Activated CD4-positive, alpha-beta T cell treated with anti-CD3 and anti-CD28 coated beads, Interleukin-2, Interleukin-6, amounts not matched to agents 100 ng/mL and 50 ng/mL, durations not matched to agents 16 hours and 8 hours (primary cell): ENCODE results near the gene PRX.
"Not testable (repeated sequence)": the region's sequence is repeated elsewhere in the genome, so short reads cannot be mapped to it uniquely, and the experiment has no call there.

ENCODE experiments used
- DNase-seq: peaks from one replicate; pipeline ENCODE4 v3.0.0-alpha.2; 2020

The PRX gene

GRCh38 chr19:40414542-40415535 lies 1.7 kb upstream of the PRX start:
- DNase-seq, result no peak

GRCh38 chr19:40412866-40413265 lies 312 bp downstream of the PRX start:
- DNase-seq, result no peak

- DNase-seq, result no peak
Measured at GRCh38 chr19:40411958-40412499, 1.1 kb downstream of the PRX start.

GRCh38 chr19:40411125-40411842 lies 1.9 kb downstream of the PRX start:
- no peak for DNase-seq

GRCh38 chr19:40410030-40410389 lies 3.2 kb downstream of the PRX start:
- DNase-seq, result no peak

- not testable (repeated sequence) for DNase-seq
Measured at GRCh38 chr19:40408598-40408925, 4.6 kb downstream of the PRX start.

GRCh38 chr19:40407714-40408597 lies 5.2 kb downstream of the PRX start:
- no peak for DNase-seq

GRCh38 chr19:40403262-40403984 lies 9.8 kb downstream of the PRX start:
- DNase-seq, result peak; percentile 95

GRCh38 chr19:40400559-40400958 lies 12.6 kb downstream of the PRX start:
- no peak for DNase-seq

- peak; percentile 70 for DNase-seq
Measured at GRCh38 chr19:40398417-40399131, 14.6 kb downstream of the PRX start.

GRCh38 chr19:40397568-40397906 lies 15.6 kb downstream of the PRX start:
- DNase-seq, result no peak

- no peak for DNase-seq
Measured at GRCh38 chr19:40396886-40397567, 16.2 kb downstream of the PRX start.

- no peak for DNase-seq
Measured at GRCh38 chr19:40395956-40396355, 17.2 kb downstream of the PRX start.

- no peak for DNase-seq
Measured at GRCh38 chr19:40394816-40395210, 18.4 kb downstream of the PRX start.

GRCh38 chr19:40393894-40394815 lies 19.0 kb downstream of the PRX start:
- no peak for DNase-seq

GRCh38 chr19:40392894-40393517 lies 20.2 kb downstream of the PRX start:
- DNase-seq, result no peak

- no peak for DNase-seq
Measured at GRCh38 chr19:40392123-40392522, 21.1 kb downstream of the PRX start.

GRCh38 chr19:40390084-40390742 lies 23.0 kb downstream of the PRX start, which contains the start of gene HIPK4:
TSS of gene HIPK4 (minus strand) at chr19:40390181. CDS start at chr19:40389902, 279 bp downstream.
- no peak for DNase-seq
